ENCODE measurements around the gene MACO1.

DNA sequence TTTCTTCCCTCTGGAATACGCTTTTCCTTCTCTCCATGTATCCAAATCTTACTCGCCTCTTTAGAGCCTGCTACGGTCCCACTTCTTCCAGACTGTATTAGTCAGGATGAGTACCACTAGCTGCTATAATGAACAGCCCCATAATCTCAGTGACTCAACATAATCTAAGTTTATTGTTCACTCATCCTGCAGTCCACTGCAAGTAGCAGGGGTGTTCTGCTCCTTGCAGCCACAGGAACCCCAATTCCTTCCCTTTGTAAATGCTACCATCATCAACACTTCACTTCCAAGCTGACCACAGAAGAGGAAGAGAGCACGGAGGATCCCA lies 94.6 kb downstream of the MACO1 start:
- TF ChIP-seq, protein P1, sequence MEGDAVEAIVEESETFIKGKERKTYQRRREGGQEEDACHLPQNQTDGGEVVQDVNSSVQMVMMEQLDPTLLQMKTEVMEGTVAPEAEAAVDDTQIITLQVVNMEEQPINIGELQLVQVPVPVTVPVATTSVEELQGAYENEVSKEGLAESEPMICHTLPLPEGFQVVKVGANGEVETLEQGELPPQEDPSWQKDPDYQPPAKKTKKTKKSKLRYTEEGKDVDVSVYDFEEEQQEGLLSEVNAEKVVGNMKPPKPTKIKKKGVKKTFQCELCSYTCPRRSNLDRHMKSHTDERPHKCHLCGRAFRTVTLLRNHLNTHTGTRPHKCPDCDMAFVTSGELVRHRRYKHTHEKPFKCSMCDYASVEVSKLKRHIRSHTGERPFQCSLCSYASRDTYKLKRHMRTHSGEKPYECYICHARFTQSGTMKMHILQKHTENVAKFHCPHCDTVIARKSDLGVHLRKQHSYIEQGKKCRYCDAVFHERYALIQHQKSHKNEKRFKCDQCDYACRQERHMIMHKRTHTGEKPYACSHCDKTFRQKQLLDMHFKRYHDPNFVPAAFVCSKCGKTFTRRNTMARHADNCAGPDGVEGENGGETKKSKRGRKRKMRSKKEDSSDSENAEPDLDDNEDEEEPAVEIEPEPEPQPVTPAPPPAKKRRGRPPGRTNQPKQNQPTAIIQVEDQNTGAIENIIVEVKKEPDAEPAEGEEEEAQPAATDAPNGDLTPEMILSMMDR (IDR thresholded peaks at IDR 0.05 in 4 of 5, conservative IDR thresholded peaks at IDR 0.05 in 1 of 5) = no peak
- TF ChIP-seq POLR2A (IDR thresholded peaks at IDR 0.05) = no peak

Data from gastrocnemius medialis (tissue), 4 donors.